Measurements from ENCODE around the gene NDRG4. TPM values are rescaled to one million over a fixed set of nuclear protein-coding genes. Genes with fewer than 3 reads are reported as not detected.

Gene NDRG4
- total and polyA plus RNA-seq, 2 experiments from 2014 or later, result 16.3 to 32.1 TPM

- Mint-ChIP-seq H3K9me3 (no peaks in the 10 kb centered on the region), H3K4me3 (no peak overlapping the region), H3K4me1 (no peaks in the 10 kb centered on the region), H3K27me3 (ENCODE audit: insufficient read depth, low read depth, poor library complexity) (peaks cover 6% of the 10 kb centered on the region), H3K36me3 (ENCODE audit: low read depth) (peaks cover 90% of the 10 kb centered on the region), H3K27ac (no peak overlapping the region)
- H3K4me1 ChIP-seq (ENCODE audit: insufficient read depth), result no peaks in the 10 kb centered on the region
- no peak for TF ChIP-seq ZNF462 (CRISPR knock-in tag; IDR thresholded peaks at IDR 0.05)
- TF ChIP-seq ETS1 (IDR thresholded peaks at IDR 0.05), result no peak
- TF ChIP-seq ZNF114 (CRISPR knock-in tag; IDR thresholded peaks at IDR 0.05), result no peak
- no peak for TF ChIP-seq REST (IDR thresholded peaks at IDR 0.05; ENCODE audit: unreplicated experiment)
- TF ChIP-seq EZH2 (IDR thresholded peaks at IDR 0.05; ENCODE audit: low read depth, unreplicated experiment), result no peak
- no peak for TF ChIP-seq NANOG (IDR thresholded peaks at IDR 0.05; ENCODE audit: borderline replicate concordance)
- TF ChIP-seq EZH2phosphoT487 (IDR thresholded peaks at IDR 0.05; ENCODE audit: unreplicated experiment), result no peak
- TF ChIP-seq ZNF331 (CRISPR knock-in tag; IDR thresholded peaks at IDR 0.05; ENCODE audit: low read depth), result no peak
- TF ChIP-seq POLR2AphosphoS5 (IDR thresholded peaks at IDR 0.05; ENCODE audit: low read depth), result no peak
- no peak for TF ChIP-seq CREB1 (CRISPR knock-in tag; IDR thresholded peaks at IDR 0.05; ENCODE audit: low read depth)
- no peak for TF ChIP-seq CTCF (conservative IDR thresholded peaks at IDR 0.05; ENCODE audit: low read depth in 2 of 2)
- TF ChIP-seq STAT1 (IDR thresholded peaks at IDR 0.05; ENCODE audit: unreplicated experiment), result no peak
- peaks cover 68% of the 10 kb centered on the region for H3K36me3 ChIP-seq (ENCODE audit: insufficient read depth)
- H3K27me3 ChIP-seq (ENCODE audit: insufficient read depth), result no peaks in the 10 kb centered on the region
- no peaks in the 10 kb centered on the region for H3K79me2 ChIP-seq (replicated peaks; ENCODE audit: insufficient read depth)
- no peak overlapping the region for H3K4me2 ChIP-seq
- peaks cover 4% of the 10 kb centered on the region for H4K20me1 ChIP-seq (replicated peaks; ENCODE audit: insufficient read depth)
- H3K27ac ChIP-seq (ENCODE audit: low read depth), result no peak overlapping the region
- H3K4me3 ChIP-seq, result no peak overlapping the region
- no peak for ATAC-seq
- no peak overlapping the region for H2AFZ ChIP-seq
- no peaks in the 10 kb centered on the region for H3F3A ChIP-seq (replicated peaks; ENCODE audit: low read depth)
- no peaks in the 10 kb centered on the region for H3K9me2 ChIP-seq (ENCODE audit: insufficient read depth)
- no peak for DNase-seq (ENCODE audit: low spot score)
Measured at GRCh38 chr16:58548378-58548777, 48.4 kb downstream of the NDRG4 start.
